Suppressor macrophage treated with lipopolysaccharide for 4 hours (primary cell): ENCODE data around the gene FRK.
"Not testable (repeated sequence)": the region's sequence is repeated elsewhere in the genome, so short reads cannot be mapped to it uniquely, and the experiment has no call there.

ENCODE experiments used
- DNase-seq: peaks from one replicate; pipeline ENCODE4 v3.0.0-alpha.2; 2020

FRK gene

GRCh38 chr6:115934145-115934544 lies 126.5 kb downstream of the FRK start:
- DNase-seq: no peak

GRCh38 chr6:115932481-115932880 lies 128.2 kb downstream of the FRK start:
- no peak for DNase-seq

GRCh38 chr6:115928000-115928399 lies 132.7 kb downstream of the FRK start:
- not testable (repeated sequence) for DNase-seq

- no peak for DNase-seq
Observed at GRCh38 chr6:115922971-115923370, 137.7 kb downstream of the FRK start.

- DNase-seq: no peak
Observed at GRCh38 chr6:115914098-115914497, 146.6 kb downstream of the FRK start.

- no peak for DNase-seq
Observed at GRCh38 chr6:115909923-115910546, 150.7 kb downstream of the FRK start.

- no peak for DNase-seq
Observed at GRCh38 chr6:115908906-115909559, 151.7 kb downstream of the FRK start.

- no peak for DNase-seq
Observed at GRCh38 chr6:115905471-115905870, 155.2 kb downstream of the FRK start.

- no peak for DNase-seq
Observed at GRCh38 chr6:115902436-115902835, 158.3 kb downstream of the FRK start.

- DNase-seq: no peak
Observed at GRCh38 chr6:115901896-115902295, 158.8 kb downstream of the FRK start.

GRCh38 chr6:115899730-115900282 lies 160.9 kb downstream of the FRK start:
- no peak for DNase-seq

- DNase-seq: no peak
Observed at GRCh38 chr6:115898246-115898645, 162.4 kb downstream of the FRK start.

GRCh38 chr6:115896538-115897129 lies 164.1 kb downstream of the FRK start:
- DNase-seq: peak; percentile 33

GRCh38 chr6:115894426-115894992 lies 166.2 kb downstream of the FRK start:
- DNase-seq: no peak

GRCh38 chr6:115891750-115892149 lies 168.9 kb downstream of the FRK start:
- no peak for DNase-seq

- DNase-seq: peak; percentile 28
Observed at GRCh38 chr6:115891111-115891669, 169.5 kb downstream of the FRK start.

- no peak for DNase-seq
Observed at GRCh38 chr6:115890238-115890637, 170.5 kb downstream of the FRK start.

- not testable (repeated sequence) for DNase-seq
Observed at GRCh38 chr6:115888687-115889470, 171.8 kb downstream of the FRK start.

GRCh38 chr6:115887891-115888290 lies 172.8 kb downstream of the FRK start:
- no peak for DNase-seq

GRCh38 chr6:115885636-115886366 lies 174.9 kb downstream of the FRK start:
- DNase-seq: no peak

- no peak for DNase-seq
Observed at GRCh38 chr6:115882771-115883170, 177.9 kb downstream of the FRK start.

GRCh38 chr6:115882174-115882573 lies 178.5 kb downstream of the FRK start:
- no peak for DNase-seq
